Epithelial cell of proximal tubule (primary cell): ENCODE measurements around the gene RAB11FIP4. TPM values are rescaled to one million over a fixed set of nuclear protein-coding genes. Genes with fewer than 3 reads are reported as not detected.

Experiments
- DNase-seq: peaks from one replicate; pipeline ENCODE4 v3.0.0-alpha.2; 2011; ENCODE audit warnings: low read depth
- H3K4me3 ChIP-seq: 2 replicates; pipeline ENCODE4 v1.5.1; 2011; ENCODE audit warnings: low read depth, mild to moderate bottlenecking, low read length
- total RNA-seq: library from RNA; depleted of rRNA; stranded (reverse); fragments of >200 nt; gene quantifications from 2 replicates; pipeline ENCODE4 v1.2.3, GENCODE V29; 2015
- TF ChIP-seq, protein P1 (sequence below): conservative IDR thresholded peaks from 2 replicates; pipeline ENCODE4 v1.5.1; 2012; ENCODE audit warnings: low read depth, mild to moderate bottlenecking, low read length

Gene RAB11FIP4
- total RNA-seq, 1 donor from 2014 or later, result 15.1 TPM

GRCh38 chr17:31549121-31549524 lies 157.6 kb downstream of the RAB11FIP4 start:
- TF ChIP-seq, protein P1, sequence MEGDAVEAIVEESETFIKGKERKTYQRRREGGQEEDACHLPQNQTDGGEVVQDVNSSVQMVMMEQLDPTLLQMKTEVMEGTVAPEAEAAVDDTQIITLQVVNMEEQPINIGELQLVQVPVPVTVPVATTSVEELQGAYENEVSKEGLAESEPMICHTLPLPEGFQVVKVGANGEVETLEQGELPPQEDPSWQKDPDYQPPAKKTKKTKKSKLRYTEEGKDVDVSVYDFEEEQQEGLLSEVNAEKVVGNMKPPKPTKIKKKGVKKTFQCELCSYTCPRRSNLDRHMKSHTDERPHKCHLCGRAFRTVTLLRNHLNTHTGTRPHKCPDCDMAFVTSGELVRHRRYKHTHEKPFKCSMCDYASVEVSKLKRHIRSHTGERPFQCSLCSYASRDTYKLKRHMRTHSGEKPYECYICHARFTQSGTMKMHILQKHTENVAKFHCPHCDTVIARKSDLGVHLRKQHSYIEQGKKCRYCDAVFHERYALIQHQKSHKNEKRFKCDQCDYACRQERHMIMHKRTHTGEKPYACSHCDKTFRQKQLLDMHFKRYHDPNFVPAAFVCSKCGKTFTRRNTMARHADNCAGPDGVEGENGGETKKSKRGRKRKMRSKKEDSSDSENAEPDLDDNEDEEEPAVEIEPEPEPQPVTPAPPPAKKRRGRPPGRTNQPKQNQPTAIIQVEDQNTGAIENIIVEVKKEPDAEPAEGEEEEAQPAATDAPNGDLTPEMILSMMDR, result no peak
- no peak for DNase-seq
- H3K4me3 ChIP-seq, result peak overlapping the region; percentile 93

DNA sequence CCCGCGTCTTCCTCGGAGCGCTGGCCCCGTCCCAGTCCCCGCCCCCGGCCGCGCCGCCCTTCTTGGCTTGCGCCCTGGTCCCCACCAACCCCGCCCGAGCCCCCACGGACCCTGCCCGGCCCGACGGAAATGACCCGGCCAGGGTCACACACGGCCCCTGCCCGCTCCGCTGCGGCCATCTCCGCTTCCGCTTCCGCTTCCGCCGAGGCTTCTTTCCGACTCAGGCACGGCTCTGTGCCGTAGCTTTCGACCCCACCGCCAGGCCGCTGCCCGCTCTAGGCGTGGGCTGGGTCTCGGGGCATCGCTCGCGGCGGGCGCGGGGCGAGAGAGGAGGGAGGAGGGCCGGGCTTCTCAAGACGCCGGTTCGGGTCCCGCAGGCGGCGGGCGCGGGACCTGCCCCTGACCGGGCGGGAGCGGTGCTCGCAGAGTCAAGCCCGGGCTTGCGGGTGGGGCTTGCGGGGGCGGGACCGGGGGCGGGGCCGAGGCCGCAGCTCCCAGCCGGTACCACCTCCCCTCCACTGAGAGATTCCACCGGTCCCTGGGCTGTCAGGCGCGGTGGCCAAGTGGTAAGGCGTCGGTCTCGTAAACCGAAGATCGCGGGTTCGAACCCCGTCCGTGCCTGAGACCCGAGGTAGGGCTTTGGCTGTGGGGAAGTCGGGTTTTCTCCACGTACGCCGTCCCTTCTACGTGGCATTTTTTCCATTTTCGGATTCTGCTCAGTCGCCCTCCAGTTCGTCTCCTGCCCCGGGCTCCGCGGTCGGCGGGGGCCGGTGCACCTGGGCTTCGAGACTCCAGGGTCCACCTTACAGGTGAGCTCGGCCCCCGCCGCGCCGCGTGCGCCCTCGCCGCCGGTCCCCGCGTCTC lies 158.3 kb downstream of the RAB11FIP4 start:
- TF ChIP-seq, protein P1, result no peak
- DNase-seq, result peak; percentile 30
- peak overlapping the region; percentile 93 for H3K4me3 ChIP-seq

- peak overlapping the region; percentile 93 for H3K4me3 ChIP-seq
- DNase-seq, result no peak
- TF ChIP-seq, protein P1, result no peak
Measured at GRCh38 chr17:31550389-31551056, 159.0 kb downstream of the RAB11FIP4 start.

GRCh38 chr17:31552568-31552967 lies 161.1 kb downstream of the RAB11FIP4 start:
- no peak for DNase-seq
- TF ChIP-seq, protein P1, result no peak
- H3K4me3 ChIP-seq, result no peak overlapping the region

DNA sequence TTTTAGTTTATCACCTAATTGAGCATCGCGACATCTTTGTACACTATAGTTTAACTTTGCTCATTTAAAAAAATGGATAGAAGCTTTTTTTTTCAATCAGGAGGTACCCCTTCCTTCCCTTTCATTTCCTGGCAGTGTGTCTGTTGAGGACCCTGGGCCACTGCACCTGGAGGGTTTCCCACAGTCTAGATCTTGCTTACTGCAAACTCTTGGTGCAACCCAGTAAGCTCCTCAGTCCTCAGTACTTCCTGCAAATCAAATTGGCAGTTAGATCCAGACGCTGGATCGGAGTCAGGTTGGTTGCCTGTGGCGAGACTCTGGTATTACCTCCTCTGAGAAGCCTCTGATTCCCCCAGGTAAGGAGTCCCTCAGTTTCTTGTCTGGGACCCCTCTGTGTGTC lies 162.0 kb downstream of the RAB11FIP4 start:
- TF ChIP-seq, protein P1, result no peak
- no peak for DNase-seq
- H3K4me3 ChIP-seq, result no peak overlapping the region

DNA sequence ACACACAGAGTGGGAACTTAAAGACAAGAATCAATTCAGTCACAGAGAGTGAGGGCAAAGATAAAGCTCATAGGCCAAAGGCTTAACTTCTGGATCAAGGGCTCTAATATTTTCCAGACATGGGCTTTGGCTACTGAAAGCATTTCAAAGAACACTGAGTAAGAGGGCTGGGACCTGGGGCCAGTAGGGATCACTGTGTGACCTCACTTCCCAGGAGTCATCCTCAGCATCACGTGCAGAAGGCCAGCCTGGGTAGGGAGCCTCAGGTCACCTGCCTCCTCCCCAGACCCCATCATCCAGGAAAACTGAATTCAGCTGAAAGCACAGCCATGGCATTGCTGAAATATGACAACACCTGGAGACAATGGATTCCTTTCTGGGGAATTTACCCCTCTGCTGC lies 163.5 kb downstream of the RAB11FIP4 start:
- no peak for DNase-seq
- no peak overlapping the region for H3K4me3 ChIP-seq
- TF ChIP-seq, protein P1, result no peak
